ENCODE measurements around the gene RC3H1. TPM values are rescaled to one million over a fixed set of nuclear protein-coding genes. Genes with fewer than 3 reads are reported as not detected.

The RC3H1 gene
- total and polyA plus RNA-seq, 9 of the 15 experiments (the other 6 are each of a cell fraction or from before 2014, with no cell fraction given): 2.4 to 31.7 (median 12.4) TPM

GRCh38 chr1:173894189-173894588 lies 128.0 kb downstream of the RC3H1 start:
- no peak overlapping the region for H3K9ac ChIP-seq (ENCODE audit: insufficient read depth in 1 of 2, low read depth in 2 of 2, low read length in 2 of 2)
- no peaks in the 10 kb centered on the region for H3K79me2 ChIP-seq (ENCODE audit: control insufficient read depth, insufficient read depth, low read length)
- TF ChIP-seq MBD1 (CRISPR knock-in tag; IDR thresholded peaks at IDR 0.05) (no peak), KLF13 (tag; IDR thresholded peaks at IDR 0.05; ENCODE audit: borderline replicate concordance, low read depth) (no peak), RBM14 (IDR thresholded peaks at IDR 0.05; ENCODE audit: borderline replicate concordance, insufficient read depth, low read depth, low read length) (no peak), NKRF (IDR thresholded peaks at IDR 0.05; ENCODE audit: borderline replicate concordance) (no peak), KAT2B (IDR thresholded peaks at IDR 0.05; ENCODE audit: low read depth, low read length) (no peak), TFAP4 (CRISPR knock-in tag; IDR thresholded peaks at IDR 0.05; ENCODE audit: borderline replicate concordance) (no peak), THAP7 (CRISPR knock-in tag; IDR thresholded peaks at IDR 0.05) (no peak)
- H3K4me2 ChIP-seq (ENCODE audit: insufficient read depth, low read length): no peak overlapping the region
- no peak overlapping the region for H3K27ac ChIP-seq (ENCODE audit: extremely low read depth, low read depth, low read length)
- no peaks in the 10 kb centered on the region for H3K9me3 ChIP-seq (replicated peaks; ENCODE audit: control insufficient read depth, insufficient read depth, low read depth, low read length)
- DNase-seq (ENCODE audit: extremely low read depth in 1 of 4, low spot score in 3 of 4) (no peak), ATAC-seq (no peak), FAIRE-seq (no peak)
- in situ Hi-C loops (cut with MboI): no loop called here
- H3K4me3 ChIP-seq: no peak overlapping the region
- no peaks in the 10 kb centered on the region for H3K9me1 ChIP-seq (ENCODE audit: control insufficient read depth, insufficient read depth, low read length)
- H3K4me1 ChIP-seq (replicated peaks in 1 of 2; ENCODE audit: control insufficient read depth in 2 of 2, insufficient read depth in 2 of 2, low read length in 2 of 2): no peaks in the 10 kb centered on the region
- no peaks in the 10 kb centered on the region for H3K27me3 ChIP-seq (ENCODE audit: control insufficient read depth in 2 of 2, insufficient read depth in 2 of 2, low read length in 2 of 2)
- H3K36me3 ChIP-seq (ENCODE audit: control insufficient read depth, insufficient read depth, low read length): no peaks in the 10 kb centered on the region
- ChIA-PET POLR2A (interaction anchor here (1.1 kb wide), 1 partner anchor 26 kb away, joined by 4 read pairs; the partner anchor contains the start of gene ZBTB37), CTCF (ENCODE audit: low intra/inter-chr PET ratio) (no interaction called here)
- BruUV-seq (replicated peaks): no TSS peak
- WGBS (ENCODE audit: insufficient coverage, low coverage, missing lambda C conversion rate): 54% methylated on average over 3 of the region's 3 CpGs
- intact Hi-C loops (cut with micrococcal nuclease): no loop called here
- H4K20me1 ChIP-seq (replicated peaks; ENCODE audit: control insufficient read depth, insufficient read depth, low read length): no peaks in the 10 kb centered on the region
- no peak overlapping the region for H2AFZ ChIP-seq (ENCODE audit: low read depth, low read length)

Measured in K562 (cell line).